GM19372 (cell line): ENCODE data around the gene SPATA24.

ENCODE experiments used
- ATAC-seq: cut with Tn5 transposase; IDR thresholded peaks from one replicate; pipeline ENCODE4 v1.9.1; 2021; ENCODE audit warnings: mild to moderate bottlenecking, low read depth, moderate library complexity; ENCODE audit not compliant: unreplicated experiment

The SPATA24 gene

GRCh38 chr5:139384591-139385051, 19.3 kb downstream of the SPATA24 start:
- no peak for ATAC-seq

GRCh38 chr5:139383993-139384590, 19.8 kb downstream of the SPATA24 start:
- ATAC-seq, result no peak

GRCh38 chr5:139383275-139383992, 20.5 kb downstream of the SPATA24 start, which contains the start of gene SLC23A1:
Gene SLC23A1 (minus strand): TSS chr5:139383297. CDS start chr5:139383253, 44 bp downstream.
- ATAC-seq, result no peak

- ATAC-seq, result no peak
Observed at GRCh38 chr5:139382807-139383206, 21.1 kb downstream of the SPATA24 start.

GRCh38 chr5:139381837-139382761, 21.8 kb downstream of the SPATA24 start:
- no peak for ATAC-seq

- no peak for ATAC-seq
Observed at GRCh38 chr5:139379626-139380449, 24.1 kb downstream of the SPATA24 start.

GRCh38 chr5:139378941-139379361, 24.9 kb downstream of the SPATA24 start:
- ATAC-seq, result no peak

- ATAC-seq, result no peak
Observed at GRCh38 chr5:139378101-139378825, 25.6 kb downstream of the SPATA24 start.

GRCh38 chr5:139377226-139377625, 26.7 kb downstream of the SPATA24 start:
- ATAC-seq, result no peak

GRCh38 chr5:139376364-139376763, 27.5 kb downstream of the SPATA24 start:
- no peak for ATAC-seq

GRCh38 chr5:139374909-139375308, 29.0 kb downstream of the SPATA24 start:
- ATAC-seq, result no peak

- no peak for ATAC-seq
Observed at GRCh38 chr5:139371482-139372435, 32.1 kb downstream of the SPATA24 start.

GRCh38 chr5:139369181-139369580, 34.7 kb downstream of the SPATA24 start:
- no peak for ATAC-seq

- no peak for ATAC-seq
Observed at GRCh38 chr5:139368613-139369012, 35.3 kb downstream of the SPATA24 start.

- no peak for ATAC-seq
Observed at GRCh38 chr5:139364466-139364865, 39.4 kb downstream of the SPATA24 start.

- ATAC-seq, result no peak
Observed at GRCh38 chr5:139363937-139364336, 40.0 kb downstream of the SPATA24 start.

- ATAC-seq, result no peak
Observed at GRCh38 chr5:139361835-139362429, 42.0 kb downstream of the SPATA24 start.

GRCh38 chr5:139360384-139360783, 43.5 kb downstream of the SPATA24 start:
- no peak for ATAC-seq
